Gastrocnemius medialis (tissue), 4 donors: ENCODE measurements around the gene NOL9. TPM values are rescaled to one million over a fixed set of nuclear protein-coding genes. Genes with fewer than 3 reads are reported as not detected.

ENCODE experiments used
- ATAC-seq, 2 donors: fragments of 150-250 bp; one replicate each; pipeline ENCODE4 v1.9.1; 2016
- DNase-seq, 2 donors: peaks; one replicate each; pipeline ENCODE4 v3.0.0-alpha.2; 2019
- H3K27ac ChIP-seq, 4 donors: fragments of 200-600 bp; sonication (generic); 1 replicate in 1 of 4; 2 replicates in 3 of 4; pipeline ENCODE4 v1.5.1; 2016 to 2018; ENCODE audit warnings: mild to moderate bottlenecking in 2 of 4, moderate library complexity in 1 of 4
- H3K27me3 ChIP-seq, 3 donors: fragments of 200-600 bp; sonication (generic) in 2 of 3; 1 replicate in 1 of 3; 2 replicates in 2 of 3; pipeline versions ENCODE4 v1.5.1 to v1.6.0; 2016 to 2019; ENCODE audit warnings: mild to moderate bottlenecking in 1 of 3, moderate library complexity in 1 of 3
- H3K36me3 ChIP-seq, 2 donors: fragments of 200-600 bp; sonication (generic) in 1 of 2; one replicate each; pipeline ENCODE4 v1.5.1; 2017 to 2018
- H3K4me1 ChIP-seq, 2 donors: fragments of 200-600 bp; sonication (generic) in 1 of 2; one replicate each; pipeline ENCODE4 v1.5.1; 2016 to 2017; ENCODE audit warnings: mild to moderate bottlenecking in 2 of 2
- H3K4me3 ChIP-seq, 4 donors: fragments of 200-600 bp; sonication (generic) in 3 of 4; 1 replicate in 1 of 4; 2 replicates in 3 of 4; pipeline ENCODE4 v1.5.1; 2016 to 2019; ENCODE audit warnings: mild to moderate bottlenecking in 2 of 4
- H3K9me3 ChIP-seq, 3 donors: fragments of 200-600 bp; sonication (generic) in 2 of 3; 1 replicate in 1 of 3; 2 replicates in 2 of 3; pipeline ENCODE4 v1.5.1; 2016 to 2019
- POLR2A ChIP-seq, 2 donors: fragments of 450-650 bp; IDR thresholded peaks; one replicate each; pipeline ENCODE4 v1.6.1; 2017; ENCODE audit warnings: antibody characterized with exemption in 2 of 2, mild to moderate bottlenecking in 2 of 2, moderate library complexity in 2 of 2
- in situ Hi-C, 4 donors: fragments of 200-750 bp; cut with MboI; loops; one replicate each; pipeline versions ENCODE4 v1.15.0 to v1.8.0; 2017; ENCODE audit warnings: low sequenced_read_pairs in 4 of 4
- intact Hi-C: fragments of 100-400 bp; cut with DNase I; formaldehyde crosslinking; loops from one replicate; pipeline ENCODE4 v1.15.1; 2023; ENCODE audit warnings: low total_unique reads
- total RNA-seq, 4 donors: library from RNA; depleted of rRNA; stranded (reverse); fragments of >200 nt; gene quantifications; one replicate each; pipeline versions ENCODE4 v1.1.0 to v1.2.3, GENCODE V29; 2016
- TF ChIP-seq, protein P1 (sequence below), 5 experiments: fragments of 450-650 bp in 3 of 5; fragments of 200-600 bp in 2 of 5; sonication (generic) in 2 of 5; IDR thresholded peaks in 4 of 5; conservative IDR thresholded peaks in 1 of 5; 1 replicate in 4 of 5; 2 replicates in 1 of 5; pipeline ENCODE4 v1.5.1; 2016 to 2019; ENCODE audit warnings: antibody characterized with exemption in 5 of 5, mild to moderate bottlenecking in 3 of 5, moderate library complexity in 3 of 5

NOL9 gene
- total RNA-seq, 4 donors from 2014 or later = 13.6 to 33.0 (median 21.9) TPM

GRCh38 chr1:6572653-6573383 lies 18.5 kb upstream of the NOL9 start:
- Histone ChIP-seq H3K4me1 (no peaks in the 10 kb centered on the region), H3K36me3 (no peaks in the 10 kb centered on the region), H3K27me3 (no peaks in the 10 kb centered on the region), H3K9me3 (no peaks in the 10 kb centered on the region), H3K27ac (no peak overlapping the region), H3K4me3 (no peak overlapping the region)
- in situ Hi-C loops (loop anchor here in 1 of 4 donors (10.0 kb wide), 1 partner anchor 62 kb away; no protein-coding TSS in a partner anchor), intact Hi-C loops (no loop called here)
- TF ChIP-seq, protein P1, sequence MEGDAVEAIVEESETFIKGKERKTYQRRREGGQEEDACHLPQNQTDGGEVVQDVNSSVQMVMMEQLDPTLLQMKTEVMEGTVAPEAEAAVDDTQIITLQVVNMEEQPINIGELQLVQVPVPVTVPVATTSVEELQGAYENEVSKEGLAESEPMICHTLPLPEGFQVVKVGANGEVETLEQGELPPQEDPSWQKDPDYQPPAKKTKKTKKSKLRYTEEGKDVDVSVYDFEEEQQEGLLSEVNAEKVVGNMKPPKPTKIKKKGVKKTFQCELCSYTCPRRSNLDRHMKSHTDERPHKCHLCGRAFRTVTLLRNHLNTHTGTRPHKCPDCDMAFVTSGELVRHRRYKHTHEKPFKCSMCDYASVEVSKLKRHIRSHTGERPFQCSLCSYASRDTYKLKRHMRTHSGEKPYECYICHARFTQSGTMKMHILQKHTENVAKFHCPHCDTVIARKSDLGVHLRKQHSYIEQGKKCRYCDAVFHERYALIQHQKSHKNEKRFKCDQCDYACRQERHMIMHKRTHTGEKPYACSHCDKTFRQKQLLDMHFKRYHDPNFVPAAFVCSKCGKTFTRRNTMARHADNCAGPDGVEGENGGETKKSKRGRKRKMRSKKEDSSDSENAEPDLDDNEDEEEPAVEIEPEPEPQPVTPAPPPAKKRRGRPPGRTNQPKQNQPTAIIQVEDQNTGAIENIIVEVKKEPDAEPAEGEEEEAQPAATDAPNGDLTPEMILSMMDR (IDR thresholded peaks at IDR 0.05 in 4 of 5, conservative IDR thresholded peaks at IDR 0.05 in 1 of 5) = no peak
- TF ChIP-seq POLR2A (IDR thresholded peaks at IDR 0.05) = no peak
- DNase-seq (no peak), ATAC-seq (no peak)

DNA sequence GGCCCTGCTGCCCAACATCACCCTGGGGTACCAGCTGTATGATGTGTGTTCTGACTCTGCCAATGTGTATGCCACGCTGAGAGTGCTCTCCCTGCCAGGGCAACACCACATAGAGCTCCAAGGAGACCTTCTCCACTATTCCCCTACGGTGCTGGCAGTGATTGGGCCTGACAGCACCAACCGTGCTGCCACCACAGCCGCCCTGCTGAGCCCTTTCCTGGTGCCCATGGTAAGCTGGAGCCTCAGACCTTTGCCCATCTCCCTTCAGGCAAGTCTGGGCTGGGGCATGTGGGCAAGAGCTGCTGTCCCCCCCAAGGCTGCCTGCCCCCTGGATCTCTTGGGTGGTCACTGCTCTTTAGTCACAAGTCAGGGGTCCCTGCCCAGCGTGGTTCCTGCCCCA lies 16.7 kb upstream of the NOL9 start:
- in situ Hi-C loops = loop anchor here in 1 of 4 donors (10.0 kb wide), 1 partner anchor 64 kb away; no protein-coding TSS in a partner anchor
- Histone ChIP-seq H3K4me3 (no peak overlapping the region), H3K36me3 (no peaks in the 10 kb centered on the region), H3K9me3 (no peaks in the 10 kb centered on the region), H3K27ac (no peak overlapping the region), H3K4me1 (no peaks in the 10 kb centered on the region), H3K27me3 (no peaks in the 10 kb centered on the region)
- TF ChIP-seq, protein P1 (IDR thresholded peaks at IDR 0.05 in 4 of 5, conservative IDR thresholded peaks at IDR 0.05 in 1 of 5) = no peak
- no peak for TF ChIP-seq POLR2A (IDR thresholded peaks at IDR 0.05)
- intact Hi-C loops = no loop called here
- no peak for ATAC-seq
- no peak for DNase-seq

- in situ Hi-C loops = loop anchor here in 1 of 4 donors (10.0 kb wide), 1 partner anchor 65 kb away; no protein-coding TSS in a partner anchor
- TF ChIP-seq POLR2A (IDR thresholded peaks at IDR 0.05) = no peak
- TF ChIP-seq, protein P1 (IDR thresholded peaks at IDR 0.05 in 4 of 5, conservative IDR thresholded peaks at IDR 0.05 in 1 of 5) = no peak
Measured at GRCh38 chr1:6570100-6570499, 15.8 kb upstream of the NOL9 start.

GRCh38 chr1:6569033-6569432 lies 14.7 kb upstream of the NOL9 start:
- DNase-seq (no peak), ATAC-seq (no peak)
- no peaks in the 10 kb centered on the region for H3K36me3 ChIP-seq
- H3K27me3 ChIP-seq = no peaks in the 10 kb centered on the region
- H3K4me3 ChIP-seq = no peak overlapping the region
- intact Hi-C loops (no loop called here), in situ Hi-C loops (no loop called here)
- H3K9me3 ChIP-seq = no peaks in the 10 kb centered on the region
- H3K4me1 ChIP-seq = no peaks in the 10 kb centered on the region
- TF ChIP-seq POLR2A (IDR thresholded peaks at IDR 0.05) = no peak
- TF ChIP-seq, protein P1 (IDR thresholded peaks at IDR 0.05 in 4 of 5, conservative IDR thresholded peaks at IDR 0.05 in 1 of 5) = no peak
- no peak overlapping the region for H3K27ac ChIP-seq

More at GRCh38 chr1:6570100-6570499, 15.8 kb upstream of the NOL9 start:
- Histone ChIP-seq H3K4me1 (no peaks in the 10 kb centered on the region), H3K27ac (no peak overlapping the region), H3K27me3 (no peaks in the 10 kb centered on the region), H3K36me3 (no peaks in the 10 kb centered on the region), H3K9me3 (no peaks in the 10 kb centered on the region), H3K4me3 (no peak overlapping the region)
- DNase-seq (no peak), ATAC-seq (no peak)
- intact Hi-C loops = no loop called here
